Nephron progenitor cell (in vitro differentiated cells): ENCODE results near the gene CYB5R3.

Experiments used
- DNase-seq: peaks from one replicate; pipeline ENCODE4 v3.0.0; 2021
- H3K27ac Mint-ChIP-seq: 2 replicates; pipeline ENCODE4 v1.8.0; 2021; ENCODE audit warnings: mild to moderate bottlenecking, moderate library complexity, mixed read lengths
- H3K27me3 Mint-ChIP-seq: 2 replicates; pipeline ENCODE4 v1.8.0; 2021; ENCODE audit warnings: mild to moderate bottlenecking, low read depth, mixed read lengths; ENCODE audit not compliant: poor library complexity
- H3K36me3 Mint-ChIP-seq: 2 replicates; pipeline ENCODE4 v1.8.0; 2021; ENCODE audit warnings: low read depth, mixed read lengths
- H3K4me1 Mint-ChIP-seq: 2 replicates; pipeline ENCODE4 v1.8.0; 2021; ENCODE audit warnings: mixed read lengths
- H3K4me3 Mint-ChIP-seq: 2 replicates; pipeline ENCODE4 v1.8.0; 2021; ENCODE audit warnings: mild to moderate bottlenecking, moderate library complexity, mixed read lengths
- H3K9me3 Mint-ChIP-seq: 2 replicates; pipeline ENCODE4 v1.8.0; 2021; ENCODE audit warnings: mild to moderate bottlenecking, moderate library complexity, mixed read lengths
- TF ChIP-seq, protein P1 (sequence below): fragments of 200-600 bp; sonication (generic); IDR thresholded peaks from 2 replicates; pipeline ENCODE4 v1.5.0; 2021; ENCODE audit warnings: antibody characterized with exemption

CYB5R3 gene

DNA sequence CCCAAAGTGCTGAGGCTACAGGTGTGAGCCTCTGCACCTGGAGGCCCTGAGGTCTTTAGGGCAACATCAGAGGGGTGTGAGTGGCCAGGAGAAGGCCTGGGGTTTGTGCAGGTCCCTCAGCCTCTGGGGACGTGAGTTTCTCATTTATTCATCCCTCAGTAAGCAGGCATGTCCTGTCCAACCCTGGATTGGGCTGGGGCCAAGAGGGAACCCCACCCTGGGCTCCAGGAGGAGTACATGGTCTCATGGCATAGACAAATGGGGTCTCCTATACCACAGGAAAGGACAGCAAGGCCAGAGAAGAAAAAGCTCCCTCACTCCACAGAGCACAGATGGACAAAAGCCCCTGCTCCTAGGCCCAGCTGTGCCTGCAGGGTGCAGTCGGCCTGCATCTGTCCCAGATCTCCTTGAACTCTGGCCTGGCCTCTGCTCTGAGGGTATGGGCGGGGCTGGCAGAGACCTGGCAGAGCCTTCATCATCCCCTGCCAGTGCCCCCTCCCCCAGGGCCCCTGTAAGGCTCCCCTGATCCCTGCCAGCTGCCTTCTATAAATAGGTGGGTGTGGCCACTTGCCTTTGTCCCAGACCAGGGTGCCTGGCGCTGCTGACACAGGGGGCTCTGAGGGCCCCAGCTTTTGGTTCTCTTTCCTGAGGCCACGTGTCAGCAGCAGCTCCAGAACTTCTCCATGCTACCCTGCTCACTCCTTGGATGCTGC is 36.9 kb upstream of the CYB5R3 start:
- Mint-ChIP-seq H3K9me3 (no peaks in the 10 kb centered on the region), H3K4me3 (no peak overlapping the region), H3K27ac (no peak overlapping the region), H3K4me1 (peaks cover 56% of the 10 kb centered on the region), H3K27me3 (peaks cover 4% of the 10 kb centered on the region), H3K36me3 (no peaks in the 10 kb centered on the region)
- no peak for DNase-seq
- TF ChIP-seq, protein P1, sequence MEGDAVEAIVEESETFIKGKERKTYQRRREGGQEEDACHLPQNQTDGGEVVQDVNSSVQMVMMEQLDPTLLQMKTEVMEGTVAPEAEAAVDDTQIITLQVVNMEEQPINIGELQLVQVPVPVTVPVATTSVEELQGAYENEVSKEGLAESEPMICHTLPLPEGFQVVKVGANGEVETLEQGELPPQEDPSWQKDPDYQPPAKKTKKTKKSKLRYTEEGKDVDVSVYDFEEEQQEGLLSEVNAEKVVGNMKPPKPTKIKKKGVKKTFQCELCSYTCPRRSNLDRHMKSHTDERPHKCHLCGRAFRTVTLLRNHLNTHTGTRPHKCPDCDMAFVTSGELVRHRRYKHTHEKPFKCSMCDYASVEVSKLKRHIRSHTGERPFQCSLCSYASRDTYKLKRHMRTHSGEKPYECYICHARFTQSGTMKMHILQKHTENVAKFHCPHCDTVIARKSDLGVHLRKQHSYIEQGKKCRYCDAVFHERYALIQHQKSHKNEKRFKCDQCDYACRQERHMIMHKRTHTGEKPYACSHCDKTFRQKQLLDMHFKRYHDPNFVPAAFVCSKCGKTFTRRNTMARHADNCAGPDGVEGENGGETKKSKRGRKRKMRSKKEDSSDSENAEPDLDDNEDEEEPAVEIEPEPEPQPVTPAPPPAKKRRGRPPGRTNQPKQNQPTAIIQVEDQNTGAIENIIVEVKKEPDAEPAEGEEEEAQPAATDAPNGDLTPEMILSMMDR: no peak

DNA sequence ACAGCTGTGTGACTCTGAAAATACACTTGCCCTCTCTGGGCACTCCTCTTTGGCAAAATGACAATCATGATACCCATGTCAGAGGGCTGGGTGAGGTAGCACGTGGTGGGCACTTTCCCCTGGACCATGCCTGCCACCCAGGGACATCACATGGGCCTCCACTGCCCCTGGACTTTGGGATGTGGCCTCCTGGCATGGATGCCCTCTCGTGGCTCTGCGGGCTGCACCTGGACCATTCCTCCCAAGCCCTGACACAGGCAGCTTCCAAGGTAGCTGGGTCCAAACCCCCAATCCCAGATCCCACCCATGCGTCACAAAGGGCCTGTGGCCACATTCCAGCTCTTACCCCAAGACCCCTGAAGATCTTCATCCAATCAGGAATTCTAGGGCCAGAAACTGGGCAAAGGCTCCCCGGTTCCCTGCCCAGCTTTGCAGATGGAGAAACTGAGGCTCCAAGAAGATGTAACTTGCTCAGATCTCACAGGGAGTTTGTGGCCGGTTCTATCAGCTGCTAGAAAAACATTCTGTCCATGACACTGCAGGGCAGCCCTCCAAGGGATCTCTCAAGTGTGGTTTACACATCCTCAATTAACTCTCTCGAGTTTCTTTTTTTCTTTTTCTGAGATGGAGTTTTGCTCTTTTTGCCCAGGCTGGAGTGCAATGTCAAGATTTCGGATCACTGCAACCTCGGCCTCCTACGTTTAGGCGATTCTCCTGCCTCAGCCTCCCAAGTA is 35.4 kb upstream of the CYB5R3 start:
- Mint-ChIP-seq H3K9me3 (peaks cover 8% of the 10 kb centered on the region), H3K27me3 (peaks cover 4% of the 10 kb centered on the region), H3K4me1 (peaks cover 51% of the 10 kb centered on the region), H3K27ac (no peak overlapping the region), H3K36me3 (peaks cover 5% of the 10 kb centered on the region), H3K4me3 (no peak overlapping the region)
- TF ChIP-seq, protein P1: no peak
- DNase-seq: no peak

- no peak for DNase-seq
- Mint-ChIP-seq H3K4me3 (no peak overlapping the region), H3K9me3 (peaks cover 17% of the 10 kb centered on the region), H3K27me3 (peaks cover 5% of the 10 kb centered on the region), H3K36me3 (peaks cover 14% of the 10 kb centered on the region), H3K4me1 (peaks cover 47% of the 10 kb centered on the region), H3K27ac (peak overlapping the region; percentile 52)
- TF ChIP-seq, protein P1: no peak
Measured at GRCh38 chr22:42683578-42684283, 34.5 kb upstream of the CYB5R3 start.

DNA sequence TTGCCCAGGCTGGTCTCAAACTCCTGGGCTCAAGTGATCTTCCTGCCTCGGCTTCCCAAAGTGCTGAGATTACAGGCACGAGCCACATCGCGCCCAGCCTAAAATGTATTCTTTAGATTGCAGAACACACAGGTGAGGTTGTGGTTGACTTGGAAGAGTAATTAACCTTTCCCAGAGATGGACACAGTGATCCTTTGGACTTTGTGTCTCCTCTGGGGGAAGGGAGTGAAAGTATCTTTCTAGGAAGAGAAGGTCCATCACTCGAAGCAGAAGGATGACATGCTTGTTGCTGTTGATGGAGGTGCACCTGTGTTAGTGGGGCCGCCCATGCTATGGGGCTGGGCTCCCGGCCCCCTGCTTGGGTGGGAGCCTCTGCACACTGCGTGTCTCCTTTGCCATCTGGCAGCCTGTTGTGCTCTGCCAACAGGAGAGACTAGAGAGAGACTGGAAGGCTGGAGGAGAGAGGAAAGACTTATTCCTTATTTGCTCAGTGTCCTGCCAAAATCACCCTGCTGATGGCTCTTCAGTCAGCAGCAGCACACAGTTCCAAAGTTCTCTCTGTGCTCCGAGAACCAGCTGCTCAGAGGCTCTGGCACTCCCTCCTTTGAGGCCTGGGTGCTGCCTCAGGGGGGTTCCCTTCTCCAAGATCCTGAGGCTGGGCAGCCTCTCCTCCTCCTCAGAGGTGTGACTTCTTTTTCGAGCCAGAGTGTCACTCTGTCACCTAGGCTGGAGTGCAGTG is 33.1 kb upstream of the CYB5R3 start:
- Mint-ChIP-seq H3K9me3 (peaks cover 29% of the 10 kb centered on the region), H3K4me1 (peaks cover 36% of the 10 kb centered on the region), H3K27me3 (peaks cover 7% of the 10 kb centered on the region), H3K27ac (no peak overlapping the region), H3K36me3 (peaks cover 22% of the 10 kb centered on the region), H3K4me3 (no peak overlapping the region)
- TF ChIP-seq, protein P1: no peak
- DNase-seq: no peak

DNA sequence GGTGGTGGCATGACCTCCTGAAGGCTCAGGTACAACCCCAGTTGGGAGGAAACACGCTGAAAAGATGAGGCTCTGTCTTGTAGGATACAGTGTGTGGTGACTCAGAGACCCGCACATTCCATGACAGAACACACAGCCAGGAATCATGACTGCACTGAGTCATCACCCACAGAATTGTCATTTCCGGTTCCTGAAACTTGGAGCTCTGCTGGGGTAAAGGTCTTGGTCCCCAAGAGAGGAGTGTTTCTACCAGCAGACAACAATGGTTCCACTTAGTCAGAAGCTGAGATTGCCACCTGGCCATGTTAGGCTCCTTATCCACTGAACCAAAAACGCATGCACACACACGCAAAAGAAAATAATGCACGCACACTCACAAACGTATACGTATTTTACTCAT is 31.5 kb upstream of the CYB5R3 start:
- H3K9me3 Mint-ChIP-seq: peaks cover 29% of the 10 kb centered on the region
- H3K36me3 Mint-ChIP-seq: peaks cover 22% of the 10 kb centered on the region
- H3K4me1 Mint-ChIP-seq: peaks cover 40% of the 10 kb centered on the region
- TF ChIP-seq, protein P1: no peak
- H3K27ac Mint-ChIP-seq: no peak overlapping the region
- H3K4me3 Mint-ChIP-seq: no peak overlapping the region
- peaks cover 7% of the 10 kb centered on the region for H3K27me3 Mint-ChIP-seq
- no peak for DNase-seq
